Astrocyte (in vitro differentiated cells and primary cell): ENCODE results near the gene GLRA1. TPM values are rescaled to one million over a fixed set of nuclear protein-coding genes. Genes with fewer than 3 reads are reported as not detected.

Source experiments
- DNase-seq: peaks from one replicate; pipeline ENCODE4 v3.0.0-alpha.2; 2010; ENCODE audit warnings: low read depth
- FAIRE-seq: peaks from 2 replicates; lab custom pipeline; 2011; peaks lifted over from hg19 to GRCh38; lab: Jason Lieb, UNC
- H2AFZ ChIP-seq: 2 replicates; pipeline ENCODE4 v1.6.0; 2012; ENCODE audit warnings: low read depth, low read length, inconsistent platforms
- H3K27ac ChIP-seq: 2 replicates; pipeline ENCODE4 v1.5.1; 2011; ENCODE audit warnings: low read depth, low read length, inconsistent platforms
- H3K27me3 ChIP-seq: 2 replicates; pipeline ENCODE4 v1.6.0; 2011; ENCODE audit warnings: low read length, inconsistent platforms; ENCODE audit not compliant: insufficient read depth
- H3K36me3 ChIP-seq: 2 replicates; pipeline ENCODE4 v1.5.1; 2011; ENCODE audit warnings: low read length, inconsistent platforms; ENCODE audit not compliant: insufficient read depth
- H3K4me1 ChIP-seq: 2 replicates; pipeline ENCODE4 v1.5.1; 2011; ENCODE audit warnings: low read length, inconsistent platforms; ENCODE audit not compliant: insufficient read depth
- H3K4me2 ChIP-seq: 2 replicates; pipeline ENCODE4 v1.6.0; 2012; ENCODE audit warnings: low read length, inconsistent platforms
- H3K4me3 ChIP-seq: 2 replicates; pipeline ENCODE4 v1.5.1; 2011; ENCODE audit warnings: low read depth, mild to moderate bottlenecking, low read length, inconsistent platforms; ENCODE audit not compliant: insufficient read depth
- H3K79me2 ChIP-seq: 2 replicates; pipeline ENCODE4 v1.6.0; 2012; ENCODE audit warnings: mild to moderate bottlenecking, low read length, inconsistent platforms; ENCODE audit not compliant: insufficient read depth
- H3K9ac ChIP-seq: 2 replicates; pipeline ENCODE4 v1.6.0; 2012; ENCODE audit warnings: mild to moderate bottlenecking, low read length, inconsistent platforms
- H3K9me3 ChIP-seq: 2 replicates; pipeline ENCODE4 v1.5.1; 2012; ENCODE audit warnings: low read depth, mild to moderate bottlenecking, low read length, inconsistent platforms; ENCODE audit not compliant: insufficient read depth
- H4K20me1 ChIP-seq: 2 replicates; pipeline ENCODE4 v1.6.0; 2012; ENCODE audit warnings: low read length, inconsistent platforms; ENCODE audit not compliant: insufficient read depth
- H3K27ac Mint-ChIP-seq: one replicate; pipeline ENCODE4 v1.8.0; 2021; ENCODE audit warnings: mild to moderate bottlenecking, mixed read lengths; ENCODE audit not compliant: unreplicated experiment
- H3K27me3 Mint-ChIP-seq: one replicate; pipeline ENCODE4 v1.8.0; 2021; ENCODE audit warnings: low read depth, mixed read lengths; ENCODE audit not compliant: unreplicated experiment
- H3K36me3 Mint-ChIP-seq: one replicate; pipeline ENCODE4 v1.8.0; 2021; ENCODE audit warnings: low read depth, mixed read lengths; ENCODE audit not compliant: unreplicated experiment
- H3K4me1 Mint-ChIP-seq: one replicate; pipeline ENCODE4 v1.8.0; 2021; ENCODE audit warnings: low read depth, mixed read lengths; ENCODE audit not compliant: unreplicated experiment
- H3K4me3 Mint-ChIP-seq: one replicate; pipeline ENCODE4 v1.8.0; 2021; ENCODE audit warnings: mild to moderate bottlenecking, moderate library complexity, mixed read lengths; ENCODE audit not compliant: unreplicated experiment
- H3K9me3 Mint-ChIP-seq: one replicate; pipeline ENCODE4 v1.8.0; 2021; ENCODE audit warnings: mild to moderate bottlenecking, mixed read lengths; ENCODE audit not compliant: unreplicated experiment
- EZH2 ChIP-seq: IDR thresholded peaks from 2 replicates; pipeline ENCODE4 v1.6.1; 2012; ENCODE audit warnings: mild to moderate bottlenecking, low read length, inconsistent platforms; ENCODE audit not compliant: insufficient read depth
- total RNA-seq: library from RNA; stranded (reverse); gene quantifications from 2 replicates; pipeline ENCODE4 v1.2.1, GENCODE V29; 2021
- TF ChIP-seq, protein P1 (sequence below): IDR thresholded peaks from 2 replicates; pipeline ENCODE4 v1.5.1; 2011; ENCODE audit warnings: low read depth, mild to moderate bottlenecking, inconsistent platforms, low read length, moderate library complexity; ENCODE audit not compliant: insufficient read depth

The GLRA1 gene
- total RNA-seq, 1 donor from 2014 or later: not detected

DNA sequence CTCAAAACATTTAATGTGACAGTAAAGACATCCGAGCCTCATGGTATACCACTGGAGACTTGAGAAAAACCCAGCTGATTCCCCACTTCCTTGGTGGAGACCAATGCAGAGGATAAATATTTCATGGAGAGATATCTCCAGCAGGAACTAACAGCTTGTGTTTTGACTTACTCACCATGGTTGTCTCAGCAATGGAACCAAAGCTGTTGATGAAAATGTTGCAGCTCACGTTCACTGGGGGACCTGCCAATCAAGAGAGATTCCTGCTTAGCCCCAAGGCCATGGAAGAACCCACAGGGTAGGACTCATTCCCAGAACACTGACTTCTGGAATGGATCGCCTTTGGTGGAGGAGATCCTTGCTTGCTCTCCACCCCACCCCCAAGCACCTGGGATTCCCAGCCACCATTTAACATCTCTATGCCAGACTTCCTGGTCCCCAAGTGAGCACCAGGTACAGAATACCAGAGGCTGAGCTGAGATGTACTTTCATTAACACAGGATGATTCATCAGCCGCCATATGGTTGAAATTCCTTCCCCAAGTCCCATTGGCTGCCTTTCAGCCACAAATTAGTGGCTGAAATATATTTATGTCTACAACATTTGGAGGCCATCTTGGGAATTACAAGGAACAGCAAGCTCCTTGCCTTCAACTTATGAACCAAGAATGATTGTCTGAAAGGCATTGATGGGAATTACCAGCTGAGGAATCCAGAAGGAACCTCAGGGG is 37.9 kb downstream of the GLRA1 start:
- H4K20me1 ChIP-seq: no peaks in the 10 kb centered on the region
- no peaks in the 10 kb centered on the region for H3K27me3 Mint-ChIP-seq
- peak overlapping the region; percentile 75 for H3K27ac Mint-ChIP-seq
- H3K36me3 ChIP-seq: no peaks in the 10 kb centered on the region
- H3K4me3 Mint-ChIP-seq: no peak overlapping the region
- H3K36me3 Mint-ChIP-seq: no peaks in the 10 kb centered on the region
- no peak overlapping the region for H3K27ac ChIP-seq
- H3K4me2 ChIP-seq: no peak overlapping the region
- no peak overlapping the region for H3K4me3 ChIP-seq
- H3K27me3 ChIP-seq: no peaks in the 10 kb centered on the region
- H3K9ac ChIP-seq: no peak overlapping the region
- no peak overlapping the region for H2AFZ ChIP-seq
- no peaks in the 10 kb centered on the region for H3K4me1 ChIP-seq
- H3K9me3 ChIP-seq: no peaks in the 10 kb centered on the region
- FAIRE-seq: no peak
- H3K4me1 Mint-ChIP-seq: peaks cover 22% of the 10 kb centered on the region
- no peak for DNase-seq
- no peak for TF ChIP-seq EZH2
- TF ChIP-seq, protein P1, sequence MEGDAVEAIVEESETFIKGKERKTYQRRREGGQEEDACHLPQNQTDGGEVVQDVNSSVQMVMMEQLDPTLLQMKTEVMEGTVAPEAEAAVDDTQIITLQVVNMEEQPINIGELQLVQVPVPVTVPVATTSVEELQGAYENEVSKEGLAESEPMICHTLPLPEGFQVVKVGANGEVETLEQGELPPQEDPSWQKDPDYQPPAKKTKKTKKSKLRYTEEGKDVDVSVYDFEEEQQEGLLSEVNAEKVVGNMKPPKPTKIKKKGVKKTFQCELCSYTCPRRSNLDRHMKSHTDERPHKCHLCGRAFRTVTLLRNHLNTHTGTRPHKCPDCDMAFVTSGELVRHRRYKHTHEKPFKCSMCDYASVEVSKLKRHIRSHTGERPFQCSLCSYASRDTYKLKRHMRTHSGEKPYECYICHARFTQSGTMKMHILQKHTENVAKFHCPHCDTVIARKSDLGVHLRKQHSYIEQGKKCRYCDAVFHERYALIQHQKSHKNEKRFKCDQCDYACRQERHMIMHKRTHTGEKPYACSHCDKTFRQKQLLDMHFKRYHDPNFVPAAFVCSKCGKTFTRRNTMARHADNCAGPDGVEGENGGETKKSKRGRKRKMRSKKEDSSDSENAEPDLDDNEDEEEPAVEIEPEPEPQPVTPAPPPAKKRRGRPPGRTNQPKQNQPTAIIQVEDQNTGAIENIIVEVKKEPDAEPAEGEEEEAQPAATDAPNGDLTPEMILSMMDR: no peak
- peaks cover 6% of the 10 kb centered on the region for H3K9me3 Mint-ChIP-seq
- H3K79me2 ChIP-seq: no peaks in the 10 kb centered on the region

GRCh38 chr5:151885138-151885908 is 39.3 kb downstream of the GLRA1 start:
- Mint-ChIP-seq H3K27ac (peak overlapping the region; percentile 7), H3K36me3 (no peaks in the 10 kb centered on the region), H3K27me3 (no peaks in the 10 kb centered on the region), H3K9me3 (peaks cover 2% of the 10 kb centered on the region), H3K4me3 (no peak overlapping the region), H3K4me1 (peaks cover 19% of the 10 kb centered on the region)
- Histone ChIP-seq H2AFZ (no peak overlapping the region), H3K4me2 (no peak overlapping the region), H3K4me3 (no peak overlapping the region), H3K79me2 (no peaks in the 10 kb centered on the region), H3K27me3 (no peaks in the 10 kb centered on the region), H3K9ac (no peak overlapping the region), H3K27ac (no peak overlapping the region), H3K4me1 (no peaks in the 10 kb centered on the region), H3K36me3 (no peaks in the 10 kb centered on the region), H3K9me3 (no peaks in the 10 kb centered on the region), H4K20me1 (no peaks in the 10 kb centered on the region)
- FAIRE-seq (no peak), DNase-seq (no peak)
- TF ChIP-seq EZH2: no peak
- TF ChIP-seq, protein P1: no peak
